ENCODE data around the gene CDC26.

The CDC26 gene

GRCh38 chr9:113278840-113279239 lies 3.5 kb upstream of the CDC26 start:
- H2AFZ ChIP-seq (ENCODE audit: low read length): no peak overlapping the region
- peaks cover 68% of the 10 kb centered on the region for H3K36me3 ChIP-seq (ENCODE audit: insufficient read depth, low read length)
- no peak for TF ChIP-seq CTCF (IDR thresholded peaks at IDR 0.05; ENCODE audit: low read length)
- no peak for TF ChIP-seq EZH2 (IDR thresholded peaks at IDR 0.05; ENCODE audit: borderline replicate concordance, low read length)
- H3K4me2 ChIP-seq (ENCODE audit: low read length): no peak overlapping the region
- H3K27me3 ChIP-seq (ENCODE audit: insufficient read depth, low read length): no peaks in the 10 kb centered on the region
- no peaks in the 10 kb centered on the region for H3F3A ChIP-seq (ENCODE audit: insufficient read depth, low read length)
- no peak overlapping the region for H3K27ac ChIP-seq (ENCODE audit: low read depth, low read length, poor library complexity, severe bottlenecking)
- H3K4me3 ChIP-seq (ENCODE audit: low read depth, low read length, poor library complexity, severe bottlenecking): no peak overlapping the region
- H3K9me3 ChIP-seq (ENCODE audit: low read length): no peaks in the 10 kb centered on the region
- no peak overlapping the region for H3K9ac ChIP-seq (ENCODE audit: low read length)
- H4K20me1 ChIP-seq (ENCODE audit: insufficient read depth, low read length): no peaks in the 10 kb centered on the region
- H3K4me1 ChIP-seq (ENCODE audit: insufficient read depth, low read length, severe bottlenecking): peaks cover 15% of the 10 kb centered on the region
- H3K9me2 ChIP-seq (ENCODE audit: low read depth, low read length): no peaks in the 10 kb centered on the region
- H3K79me2 ChIP-seq (ENCODE audit: insufficient read depth, low read length): peaks cover 9% of the 10 kb centered on the region

- no peaks in the 10 kb centered on the region for H3K9me2 ChIP-seq (ENCODE audit: low read depth, low read length)
- H3K4me1 ChIP-seq (ENCODE audit: insufficient read depth, low read length, severe bottlenecking): peaks cover 15% of the 10 kb centered on the region
- H3K4me3 ChIP-seq (ENCODE audit: low read depth, low read length, poor library complexity, severe bottlenecking): peak overlapping the region; percentile 97
- H3K9me3 ChIP-seq (ENCODE audit: low read length): no peaks in the 10 kb centered on the region
- no peaks in the 10 kb centered on the region for H3K27me3 ChIP-seq (ENCODE audit: insufficient read depth, low read length)
- H3F3A ChIP-seq (ENCODE audit: insufficient read depth, low read length): no peaks in the 10 kb centered on the region
- H3K9ac ChIP-seq (ENCODE audit: low read length): peak overlapping the region; percentile 86
- 0 out of 2 replicates have a peak overlapping the region, but pooled peaks have one; percentile 6 for H2AFZ ChIP-seq (ENCODE audit: low read length)
- H3K27ac ChIP-seq (ENCODE audit: low read depth, low read length, poor library complexity, severe bottlenecking): peak overlapping the region; percentile 63
- H3K4me2 ChIP-seq (ENCODE audit: low read length): peak overlapping the region; percentile 86
- TF ChIP-seq EZH2 (IDR thresholded peaks at IDR 0.05; ENCODE audit: borderline replicate concordance, low read length) (no peak), CTCF (IDR thresholded peaks at IDR 0.05; ENCODE audit: low read length) (peak; percentile 74)
- no peaks in the 10 kb centered on the region for H4K20me1 ChIP-seq (ENCODE audit: insufficient read depth, low read length)
- H3K79me2 ChIP-seq (ENCODE audit: insufficient read depth, low read length): peaks cover 9% of the 10 kb centered on the region
- H3K36me3 ChIP-seq (ENCODE audit: insufficient read depth, low read length): peaks cover 63% of the 10 kb centered on the region
Observed at GRCh38 chr9:113274474-113275156, 757 bp downstream of the CDC26 start.

- no peaks in the 10 kb centered on the region for H3K9me2 ChIP-seq (ENCODE audit: low read depth, low read length)
- no peaks in the 10 kb centered on the region for H4K20me1 ChIP-seq (ENCODE audit: insufficient read depth, low read length)
- H3K4me1 ChIP-seq (ENCODE audit: insufficient read depth, low read length, severe bottlenecking): peaks cover 6% of the 10 kb centered on the region
- H3K27ac ChIP-seq (ENCODE audit: low read depth, low read length, poor library complexity, severe bottlenecking): no peak overlapping the region
- no peaks in the 10 kb centered on the region for H3K79me2 ChIP-seq (ENCODE audit: insufficient read depth, low read length)
- no peak overlapping the region for H3K4me2 ChIP-seq (ENCODE audit: low read length)
- H3F3A ChIP-seq (ENCODE audit: insufficient read depth, low read length): no peaks in the 10 kb centered on the region
- H3K27me3 ChIP-seq (ENCODE audit: insufficient read depth, low read length): no peaks in the 10 kb centered on the region
- no peak overlapping the region for H3K9ac ChIP-seq (ENCODE audit: low read length)
- no peak overlapping the region for H3K4me3 ChIP-seq (ENCODE audit: low read depth, low read length, poor library complexity, severe bottlenecking)
- TF ChIP-seq CTCF (IDR thresholded peaks at IDR 0.05; ENCODE audit: low read length) (no peak), EZH2 (IDR thresholded peaks at IDR 0.05; ENCODE audit: borderline replicate concordance, low read length) (no peak)
- H2AFZ ChIP-seq (ENCODE audit: low read length): no peak overlapping the region
- H3K36me3 ChIP-seq (ENCODE audit: insufficient read depth, low read length): peaks cover 58% of the 10 kb centered on the region
- H3K9me3 ChIP-seq (ENCODE audit: low read length): no peaks in the 10 kb centered on the region
Observed at GRCh38 chr9:113269871-113270270, 5.5 kb downstream of the CDC26 start.

Data from OCI-LY1 (cell line).